KMS-11 (cell line): ENCODE data around the gene RSPRY1.
"Not testable (repeated sequence)": the region's sequence is repeated elsewhere in the genome, so short reads cannot be mapped to it uniquely, and the experiment has no call there.

Experiments used
- H2AFZ ChIP-seq: fragments of 200-600 bp; sonication (generic); 2 replicates; pipeline ENCODE4 v1.6.1; 2016; ENCODE audit warnings: antibody characterized with exemption, mixed run types, low read depth
- H3K27ac ChIP-seq: fragments of 200-600 bp; sonication (generic); 2 replicates; pipeline ENCODE4 v1.6.1; 2016; ENCODE audit warnings: mild to moderate bottlenecking, mixed run types
- H3K27me3 ChIP-seq: fragments of 200-600 bp; sonication (generic); 2 replicates; pipeline ENCODE4 v1.6.1; 2017; ENCODE audit warnings: mild to moderate bottlenecking, low read depth, mixed run types, moderate library complexity; ENCODE audit not compliant: insufficient read depth
- H3K36me3 ChIP-seq: fragments of 200-600 bp; sonication (generic); 2 replicates; pipeline ENCODE4 v1.6.1; 2017; ENCODE audit warnings: mild to moderate bottlenecking, mixed run types; ENCODE audit not compliant: insufficient read depth
- H3K4me1 ChIP-seq: fragments of 200-600 bp; sonication (generic); 2 replicates; pipeline ENCODE4 v1.6.1; 2016; ENCODE audit warnings: mild to moderate bottlenecking, low read depth, mixed run types; ENCODE audit not compliant: poor library complexity, severe bottlenecking
- H3K4me2 ChIP-seq: fragments of 200-600 bp; sonication (generic); 2 replicates; pipeline ENCODE4 v1.7.0; 2016; ENCODE audit warnings: mild to moderate bottlenecking, mixed run types
- H3K4me3 ChIP-seq: fragments of 200-600 bp; sonication (generic); IDR thresholded peaks from 2 replicates; pipeline ENCODE4 v1.6.1; 2017; ENCODE audit warnings: low read depth, low read length, mixed read lengths; ENCODE audit not compliant: insufficient read depth
- H3K79me2 ChIP-seq: fragments of 200-600 bp; sonication (generic); 2 replicates; pipeline ENCODE4 v1.6.1; 2016; ENCODE audit warnings: low read depth, mixed run types; ENCODE audit not compliant: insufficient read depth
- H3K9ac ChIP-seq: fragments of 200-600 bp; sonication (generic); 2 replicates; pipeline ENCODE4 v1.6.1; 2016; ENCODE audit warnings: mild to moderate bottlenecking, mixed run types
- H4K20me1 ChIP-seq: fragments of 200-600 bp; sonication (generic); 2 replicates; pipeline ENCODE4 v1.6.1; 2016; ENCODE audit warnings: mild to moderate bottlenecking, mixed run types; ENCODE audit not compliant: insufficient read depth
- CTCF ChIP-seq: fragments of 200-600 bp; sonication (generic); conservative IDR thresholded peaks from 2 replicates; pipeline ENCODE4 v1.6.1; 2017; ENCODE audit warnings: low read depth, mild to moderate bottlenecking, antibody characterized with exemption, low read length, moderate library complexity, mixed read lengths

Gene RSPRY1

GRCh38 chr16:57273359-57273758 is 87.2 kb downstream of the RSPRY1 start:
- TF ChIP-seq CTCF, result no peak
- H3K4me3 ChIP-seq, result no peak overlapping the region
- H3K4me2 ChIP-seq, result no peak overlapping the region
- no peak overlapping the region for H3K27ac ChIP-seq
- no peak overlapping the region for H2AFZ ChIP-seq
- no peaks in the 10 kb centered on the region for H3K36me3 ChIP-seq
- no peak overlapping the region for H3K9ac ChIP-seq
- no peaks in the 10 kb centered on the region for H3K27me3 ChIP-seq
- no peaks in the 10 kb centered on the region for H3K79me2 ChIP-seq
- peaks cover 19% of the 10 kb centered on the region for H3K4me1 ChIP-seq
- no peaks in the 10 kb centered on the region for H4K20me1 ChIP-seq

- Histone ChIP-seq H3K27me3 (no peaks in the 10 kb centered on the region), H3K9ac (no peak overlapping the region), H3K4me2 (no peak overlapping the region), H2AFZ (no peak overlapping the region), H3K4me1 (peaks cover 21% of the 10 kb centered on the region), H3K4me3 (no peak overlapping the region), H3K79me2 (no peaks in the 10 kb centered on the region), H3K27ac (no peak overlapping the region), H3K36me3 (no peaks in the 10 kb centered on the region), H4K20me1 (no peaks in the 10 kb centered on the region)
- TF ChIP-seq CTCF, result no peak
Observed at GRCh38 chr16:57273826-57274225, 87.7 kb downstream of the RSPRY1 start.

- not testable (repeated sequence) for H3K79me2 ChIP-seq, H3K4me3 ChIP-seq, H3K36me3 ChIP-seq, H2AFZ ChIP-seq, H4K20me1 ChIP-seq, H3K27ac ChIP-seq, H3K9ac ChIP-seq, H3K4me2 ChIP-seq, H3K27me3 ChIP-seq
- H3K4me1 ChIP-seq, result peaks cover 21% of the 10 kb centered on the region
Observed at GRCh38 chr16:57275946-57276345, 89.8 kb downstream of the RSPRY1 start.

GRCh38 chr16:57276596-57276995 is 90.5 kb downstream of the RSPRY1 start:
- H3K4me2 ChIP-seq, result peak overlapping the region; percentile 64; the same call in 1 of the 2 replicates

More at GRCh38 chr16:57276596-57276995, 90.5 kb downstream of the RSPRY1 start:
- H3K4me3 ChIP-seq, result no peak overlapping the region
- H3K27ac ChIP-seq, result no peak overlapping the region
- H3K4me1 ChIP-seq, result peaks cover 21% of the 10 kb centered on the region
- H3K79me2 ChIP-seq, result no peaks in the 10 kb centered on the region
- H3K27me3 ChIP-seq, result peaks cover 6% of the 10 kb centered on the region; the same call in 1 of the 2 replicates
- no peak overlapping the region for H3K9ac ChIP-seq
- H3K36me3 ChIP-seq, result no peaks in the 10 kb centered on the region
- TF ChIP-seq CTCF, result no peak
- H2AFZ ChIP-seq, result no peak overlapping the region
- no peaks in the 10 kb centered on the region for H4K20me1 ChIP-seq
